GM13976 (cell line): Measurements from ENCODE around the gene UTP25.

Source experiments
- DNase-seq: peaks from one replicate; pipeline ENCODE4 v3.0.0; 2012; ENCODE audit warnings: low spot score
- in situ Hi-C: fragments of 300-500 bp; cut with MboI; formaldehyde crosslinking; loops from one replicate; pipeline ENCODE4 v1.12.0; 2022; ENCODE audit warnings: low sequenced_read_pairs, mixed read lengths, inconsistent platforms; ENCODE audit not compliant: unreplicated experiment
- TF ChIP-seq, protein P1 (sequence below): IDR thresholded peaks from 2 replicates; pipeline ENCODE4 v1.5.1; 2012; ENCODE audit warnings: borderline replicate concordance, mild to moderate bottlenecking; ENCODE audit not compliant: insufficient read depth; ENCODE audit errors: extremely low read depth, missing control alignments, control extremely low read depth

The UTP25 gene

DNA sequence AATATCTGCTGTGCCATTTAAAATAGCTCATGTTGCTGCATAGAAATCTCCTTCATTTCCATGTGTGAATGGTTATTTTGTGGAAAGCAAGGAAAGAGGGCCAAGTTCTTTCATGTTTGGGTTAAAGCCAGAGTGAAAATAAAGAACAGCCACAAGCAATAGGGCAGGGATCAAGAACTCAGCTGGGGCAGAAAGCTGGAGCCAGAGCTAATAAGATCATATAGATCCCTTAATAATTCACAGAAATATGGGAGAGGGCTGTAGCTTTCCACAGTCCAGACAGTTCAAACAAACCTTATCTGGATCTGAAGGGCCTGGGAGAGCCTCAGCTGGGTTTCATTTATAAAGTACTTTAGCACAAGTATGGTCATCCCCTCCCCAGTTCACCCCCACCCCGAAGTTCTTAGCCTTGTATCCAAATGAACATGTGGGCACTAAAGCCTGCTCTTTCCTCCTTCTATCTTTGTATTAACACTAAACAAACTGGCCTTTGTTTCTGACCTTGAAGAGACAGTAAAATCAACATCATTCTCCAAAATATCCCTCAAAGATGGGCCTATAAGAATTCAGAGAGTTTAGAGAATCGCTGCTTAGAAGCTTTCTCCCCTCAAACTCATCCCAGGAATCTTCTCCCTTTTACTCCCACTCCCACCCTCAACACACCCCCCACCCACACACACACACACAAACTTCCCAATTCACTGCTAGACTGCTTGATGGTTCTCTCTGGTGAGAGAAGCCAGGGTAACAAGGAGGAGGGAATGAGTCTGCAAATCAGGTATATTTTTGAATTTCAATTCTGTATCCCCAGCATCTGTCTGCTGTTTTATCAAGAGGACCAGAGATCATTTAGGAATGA lies 41.7 kb downstream of the UTP25 start:
- TF ChIP-seq, protein P1, sequence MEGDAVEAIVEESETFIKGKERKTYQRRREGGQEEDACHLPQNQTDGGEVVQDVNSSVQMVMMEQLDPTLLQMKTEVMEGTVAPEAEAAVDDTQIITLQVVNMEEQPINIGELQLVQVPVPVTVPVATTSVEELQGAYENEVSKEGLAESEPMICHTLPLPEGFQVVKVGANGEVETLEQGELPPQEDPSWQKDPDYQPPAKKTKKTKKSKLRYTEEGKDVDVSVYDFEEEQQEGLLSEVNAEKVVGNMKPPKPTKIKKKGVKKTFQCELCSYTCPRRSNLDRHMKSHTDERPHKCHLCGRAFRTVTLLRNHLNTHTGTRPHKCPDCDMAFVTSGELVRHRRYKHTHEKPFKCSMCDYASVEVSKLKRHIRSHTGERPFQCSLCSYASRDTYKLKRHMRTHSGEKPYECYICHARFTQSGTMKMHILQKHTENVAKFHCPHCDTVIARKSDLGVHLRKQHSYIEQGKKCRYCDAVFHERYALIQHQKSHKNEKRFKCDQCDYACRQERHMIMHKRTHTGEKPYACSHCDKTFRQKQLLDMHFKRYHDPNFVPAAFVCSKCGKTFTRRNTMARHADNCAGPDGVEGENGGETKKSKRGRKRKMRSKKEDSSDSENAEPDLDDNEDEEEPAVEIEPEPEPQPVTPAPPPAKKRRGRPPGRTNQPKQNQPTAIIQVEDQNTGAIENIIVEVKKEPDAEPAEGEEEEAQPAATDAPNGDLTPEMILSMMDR, result no peak
- in situ Hi-C loops, result loop anchor here (10.0 to 25.0 kb wide), 2 partner anchors 115 to 443 kb away; no protein-coding TSS in a partner anchor
- no peak for DNase-seq

DNA sequence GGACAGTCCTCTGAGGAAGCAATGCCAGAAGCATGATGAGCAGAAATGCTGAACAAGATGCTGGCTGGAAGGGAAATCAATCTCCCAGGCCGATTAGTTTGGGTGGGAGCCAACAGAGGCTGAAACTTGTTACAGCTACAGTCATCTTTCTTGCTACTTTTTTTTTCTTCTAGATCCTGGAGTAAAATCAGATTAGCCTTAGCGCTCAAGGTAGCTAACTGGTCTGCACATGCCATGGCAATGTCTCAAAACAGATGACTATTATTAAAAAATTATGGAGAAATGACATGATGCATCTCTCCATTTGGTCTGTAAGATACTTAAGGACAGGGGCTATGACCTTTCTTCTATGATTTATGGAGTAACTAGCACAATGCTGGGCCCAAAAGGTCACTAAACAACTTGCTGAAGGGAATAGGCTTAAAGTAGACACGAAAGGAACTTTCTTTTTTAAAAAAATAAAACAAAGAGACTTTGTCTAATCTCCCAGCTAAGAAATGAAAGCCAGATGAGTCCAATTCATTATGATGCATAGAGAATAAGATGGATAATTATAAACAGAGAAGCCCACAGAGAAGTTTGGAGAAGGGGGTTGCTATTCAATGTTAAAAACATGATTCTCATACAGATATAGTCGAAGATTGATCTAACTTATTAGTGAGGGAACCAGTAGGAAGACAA lies 42.5 kb downstream of the UTP25 start:
- in situ Hi-C loops, result loop anchor here (25.0 kb wide), 1 partner anchor 442 kb away; no protein-coding TSS in a partner anchor
- TF ChIP-seq, protein P1, result no peak
- no peak for DNase-seq

DNA sequence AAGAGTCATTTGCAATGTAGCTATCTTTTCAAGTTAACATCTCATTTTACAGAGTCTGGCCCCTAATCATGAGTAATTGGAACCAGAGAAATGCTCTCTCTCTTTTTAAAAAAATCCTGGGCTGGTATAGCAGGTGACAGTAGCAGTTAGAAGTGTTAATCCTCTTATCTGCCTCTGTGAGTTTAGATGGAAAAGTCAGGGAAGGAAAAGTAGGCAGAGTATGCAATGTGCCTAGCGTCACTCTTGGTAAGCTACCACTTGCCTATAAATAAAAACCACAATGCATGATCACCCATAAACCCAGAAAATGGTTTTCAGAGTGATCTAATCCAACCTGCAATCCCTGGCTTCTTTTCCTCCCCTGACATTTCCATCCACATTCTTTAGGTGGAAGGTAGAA lies 43.2 kb downstream of the UTP25 start:
- TF ChIP-seq, protein P1, result no peak
- DNase-seq, result no peak
- in situ Hi-C loops, result loop anchor here (25.0 kb wide), 1 partner anchor 441 kb away; no protein-coding TSS in a partner anchor

DNA sequence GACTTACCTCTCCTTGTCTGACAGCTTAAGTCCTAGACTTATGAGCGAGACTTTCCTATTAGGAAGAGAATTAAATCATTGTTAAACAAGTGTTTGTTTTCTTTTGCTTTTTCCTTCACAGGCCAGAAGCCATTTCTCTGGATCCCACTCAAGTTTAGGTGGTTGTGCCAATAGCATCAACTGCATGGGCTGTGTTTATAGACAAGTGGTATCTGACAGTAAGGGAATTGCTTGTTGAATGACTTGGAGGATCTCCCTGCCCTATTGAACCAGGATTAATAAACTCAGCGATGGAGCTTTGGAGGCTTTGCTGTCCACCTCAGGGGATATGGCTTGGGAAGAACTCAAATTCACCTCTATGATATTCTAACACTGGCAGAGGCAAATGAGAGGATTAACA lies 43.7 kb downstream of the UTP25 start:
- no peak for DNase-seq
- in situ Hi-C loops, result loop anchor here (25.0 kb wide), 1 partner anchor 441 kb away; no protein-coding TSS in a partner anchor
- TF ChIP-seq, protein P1, result no peak

DNA sequence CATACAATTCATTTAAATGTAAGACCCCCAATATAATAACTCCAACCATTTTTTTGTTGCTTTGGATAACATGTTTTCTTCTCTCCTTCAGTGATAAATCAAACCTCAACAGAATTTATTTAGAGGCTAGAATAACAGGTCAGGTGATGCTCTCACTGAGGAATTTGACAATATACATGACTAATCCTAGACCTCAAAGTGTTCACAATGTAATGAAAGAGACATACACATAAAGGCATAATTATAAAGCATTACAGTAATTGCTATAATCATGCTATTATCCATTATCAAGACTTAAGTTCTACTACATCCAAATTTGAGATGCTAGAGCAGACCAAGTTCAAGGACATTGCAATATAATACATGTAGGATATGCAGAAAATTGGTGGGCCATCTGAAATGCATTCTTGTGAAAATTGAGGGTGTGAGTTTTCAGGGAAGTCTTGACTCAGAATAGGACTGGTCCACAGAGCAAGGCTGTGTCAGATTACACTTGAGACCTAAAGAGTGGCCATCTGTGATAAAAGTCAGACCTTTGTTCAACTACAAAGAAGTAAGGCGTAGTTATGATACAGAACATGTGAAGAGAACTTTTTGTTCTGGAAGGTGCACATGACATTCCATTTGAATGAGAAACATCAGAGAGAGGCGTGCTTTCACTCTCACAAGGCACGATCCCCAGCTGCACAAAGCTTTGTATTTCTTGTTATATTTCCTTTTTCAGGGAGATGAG lies 45.5 kb downstream of the UTP25 start:
- no peak for DNase-seq
- TF ChIP-seq, protein P1, result no peak
- in situ Hi-C loops, result loop anchor here (25.0 kb wide), 1 partner anchor 439 kb away; no protein-coding TSS in a partner anchor

DNA sequence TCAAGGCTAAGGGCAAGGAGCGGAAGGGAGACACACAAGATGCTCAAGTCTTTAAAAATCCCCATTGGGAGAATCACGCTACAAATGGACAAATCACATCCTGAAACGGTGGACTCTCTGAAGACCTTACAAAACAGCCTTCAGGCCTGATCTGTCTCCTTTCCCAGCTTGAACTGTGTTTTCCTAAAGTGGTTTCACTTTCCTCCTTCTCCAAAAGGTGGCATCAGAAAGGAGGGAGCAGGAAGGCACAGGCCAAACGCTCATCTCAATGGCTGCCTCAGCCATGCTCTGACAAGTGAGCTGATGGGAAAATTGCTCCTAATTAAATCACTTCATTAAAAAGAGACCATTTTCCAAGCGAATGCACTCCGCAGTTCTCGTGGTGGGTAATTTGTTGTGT lies 47.7 kb downstream of the UTP25 start:
- in situ Hi-C loops, result no loop called here
- DNase-seq, result no peak
- TF ChIP-seq, protein P1, result no peak
